IPS-18c (cell line): ENCODE data around the gene AIG1.
"Not testable (repeated sequence)": the region's sequence is repeated elsewhere in the genome, so short reads cannot be mapped to it uniquely, and the experiment has no call there.

Experiments
- H3K4me3 ChIP-seq: 2 replicates; pipeline ENCODE4 v1.7.0; 2013; ENCODE audit warnings: low read depth, mild to moderate bottlenecking, low read length, moderate library complexity; ENCODE audit not compliant: insufficient read depth
- H3K9me3 ChIP-seq: one replicate; pipeline ENCODE4 v1.6.1; 2013; ENCODE audit warnings: mild to moderate bottlenecking, low read length, moderate library complexity; ENCODE audit not compliant: control insufficient read depth, insufficient read depth

The AIG1 gene

DNA sequence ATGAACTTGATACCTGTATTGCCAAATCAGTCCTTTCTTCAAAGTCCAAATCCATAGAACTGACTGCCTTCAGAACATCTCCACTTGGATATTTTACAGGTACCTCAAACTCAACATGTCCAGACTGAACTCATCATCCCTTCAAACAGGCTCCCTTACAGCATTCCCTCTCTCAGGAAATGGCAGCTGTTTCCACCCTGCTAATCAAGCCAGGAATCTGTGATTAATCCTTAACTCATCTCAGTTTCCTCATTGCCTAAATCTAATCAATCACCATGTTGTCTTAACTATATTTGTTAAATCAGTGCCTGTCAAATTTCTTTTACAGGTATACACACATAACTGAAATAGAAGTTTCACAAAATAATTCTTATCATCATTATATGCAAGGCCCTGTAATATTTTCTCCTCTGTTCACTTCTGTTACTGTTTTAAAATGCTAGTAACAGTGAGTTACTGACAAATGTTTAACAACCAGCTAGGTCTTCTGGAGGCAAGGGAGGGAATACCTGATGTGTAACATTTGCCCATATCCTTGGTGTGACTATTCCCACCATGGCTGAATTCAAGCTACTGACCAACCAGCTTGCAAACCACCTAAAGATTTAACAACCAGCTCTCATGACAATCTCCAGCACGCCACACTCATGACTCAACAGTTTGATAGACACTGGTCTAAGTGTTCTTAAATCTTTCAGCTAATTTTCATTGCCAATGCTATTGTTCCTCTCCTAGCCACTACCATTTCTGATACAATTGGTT is 264.9 kb downstream of the AIG1 start:
- no peaks in the 10 kb centered on the region for H3K9me3 ChIP-seq
- H3K4me3 ChIP-seq, result no peak overlapping the region

DNA sequence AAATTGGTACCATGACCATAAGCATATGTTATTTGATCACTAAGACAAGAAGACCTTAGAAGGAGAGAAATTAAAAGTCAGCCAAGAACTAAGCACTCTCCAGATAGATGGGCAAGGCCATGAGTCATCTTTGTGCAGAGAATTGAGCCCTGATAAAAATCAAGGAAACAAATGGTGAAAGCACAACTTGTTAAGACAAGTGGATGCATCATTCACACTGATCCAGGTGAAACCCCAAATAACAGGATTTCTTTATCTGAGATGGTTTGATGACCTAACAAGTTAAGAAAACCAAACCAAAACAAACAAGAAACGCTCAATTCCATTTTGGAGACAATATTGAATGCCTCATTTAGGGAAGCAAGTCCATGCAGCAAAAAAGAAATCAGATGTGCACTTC is 268.2 kb downstream of the AIG1 start:
- Histone ChIP-seq H3K9me3 (no peaks in the 10 kb centered on the region), H3K4me3 (no peak overlapping the region)

DNA sequence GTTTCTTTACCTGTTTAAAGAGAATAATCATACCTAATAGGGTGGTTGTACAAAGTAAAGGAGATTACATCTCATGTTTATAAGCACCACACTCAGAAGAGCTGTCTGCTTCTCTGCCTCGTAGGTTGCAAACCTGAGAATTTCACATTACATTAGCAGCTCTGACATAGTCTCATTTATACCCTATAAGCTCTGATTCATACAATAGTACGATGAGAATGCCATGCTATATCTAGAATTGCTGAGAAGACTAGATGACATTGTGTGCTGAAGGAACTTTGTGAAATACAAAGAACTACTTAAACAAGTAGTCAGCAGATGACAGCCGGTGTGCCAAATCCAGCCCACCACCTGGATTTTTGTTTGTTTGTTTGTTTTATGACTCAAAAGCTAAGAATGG is 268.6 kb downstream of the AIG1 start:
- H3K4me3 ChIP-seq, result no peak overlapping the region
- no peaks in the 10 kb centered on the region for H3K9me3 ChIP-seq

DNA sequence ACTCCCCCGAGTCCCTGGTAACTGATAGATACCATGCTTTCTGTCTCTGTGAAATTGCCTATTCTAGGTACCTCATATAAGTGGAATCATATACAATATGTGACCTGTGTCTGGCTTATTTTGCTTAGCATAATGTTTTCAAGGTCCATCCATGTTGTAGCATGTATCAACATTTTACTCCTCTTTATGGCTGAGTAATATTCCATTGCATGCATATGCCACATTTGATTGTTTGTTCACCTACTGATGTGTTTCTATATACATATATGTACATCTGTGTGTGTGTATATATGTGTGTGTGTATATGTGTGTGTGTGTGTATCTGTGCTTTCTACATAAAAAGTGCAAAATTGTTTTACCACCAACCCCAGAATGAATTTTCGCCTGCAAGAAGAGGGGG is 270.7 kb downstream of the AIG1 start:
- no peak overlapping the region for H3K4me3 ChIP-seq
- no peaks in the 10 kb centered on the region for H3K9me3 ChIP-seq

DNA sequence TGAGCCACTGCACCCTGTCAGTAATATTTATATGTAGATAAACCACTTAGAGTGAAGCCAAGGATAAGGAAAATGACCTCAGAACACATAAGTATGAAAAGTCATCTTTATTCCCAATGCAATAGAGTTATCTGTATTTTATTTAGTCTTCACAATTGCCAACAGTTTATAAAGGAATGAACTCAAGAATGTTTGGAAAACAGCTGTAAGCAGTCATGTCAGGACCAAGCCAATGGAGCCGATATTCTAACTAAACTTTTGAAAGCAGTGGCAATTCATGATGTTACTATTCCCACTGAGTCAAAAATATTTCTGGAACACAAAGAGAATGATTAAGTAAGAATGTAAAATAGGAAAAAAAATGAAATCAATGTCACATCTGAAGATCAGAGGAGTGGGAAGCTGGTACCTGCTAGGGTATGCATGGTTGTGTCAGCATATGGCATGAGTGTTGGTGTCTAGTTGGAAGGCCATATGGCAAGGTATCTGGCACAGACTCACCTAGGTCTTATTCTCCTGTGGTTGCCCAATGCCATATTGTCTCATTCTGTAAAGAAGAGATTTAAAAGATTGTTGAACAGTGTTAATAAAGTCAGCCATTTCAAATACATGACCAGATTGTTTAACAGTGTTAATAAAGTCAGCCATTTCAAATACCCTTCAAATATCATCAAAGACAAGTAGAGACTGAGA is 271.6 kb downstream of the AIG1 start:
- no peaks in the 10 kb centered on the region for H3K9me3 ChIP-seq
- no peak overlapping the region for H3K4me3 ChIP-seq

DNA sequence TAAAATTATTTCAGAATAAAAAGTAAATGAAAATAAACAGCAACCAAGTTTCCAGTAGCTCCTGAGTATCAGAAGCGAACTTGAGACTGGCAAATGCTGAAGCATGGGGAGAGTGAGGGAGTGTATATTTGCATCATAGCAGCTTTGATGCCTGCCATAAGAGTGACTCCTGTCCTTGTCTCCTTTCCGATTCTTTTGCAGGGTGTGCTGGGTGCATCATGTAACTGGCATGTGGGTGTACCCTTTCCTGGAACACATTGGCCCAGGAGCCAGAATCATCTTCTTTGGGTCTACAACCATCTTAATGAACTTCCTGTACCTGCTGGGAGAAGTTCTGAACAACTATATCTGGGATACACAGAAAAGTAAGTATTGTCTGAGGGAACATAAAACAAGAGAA is 272.4 kb downstream of the AIG1 start:
- H3K9me3 ChIP-seq, result no peaks in the 10 kb centered on the region
- H3K4me3 ChIP-seq, result no peak overlapping the region

DNA sequence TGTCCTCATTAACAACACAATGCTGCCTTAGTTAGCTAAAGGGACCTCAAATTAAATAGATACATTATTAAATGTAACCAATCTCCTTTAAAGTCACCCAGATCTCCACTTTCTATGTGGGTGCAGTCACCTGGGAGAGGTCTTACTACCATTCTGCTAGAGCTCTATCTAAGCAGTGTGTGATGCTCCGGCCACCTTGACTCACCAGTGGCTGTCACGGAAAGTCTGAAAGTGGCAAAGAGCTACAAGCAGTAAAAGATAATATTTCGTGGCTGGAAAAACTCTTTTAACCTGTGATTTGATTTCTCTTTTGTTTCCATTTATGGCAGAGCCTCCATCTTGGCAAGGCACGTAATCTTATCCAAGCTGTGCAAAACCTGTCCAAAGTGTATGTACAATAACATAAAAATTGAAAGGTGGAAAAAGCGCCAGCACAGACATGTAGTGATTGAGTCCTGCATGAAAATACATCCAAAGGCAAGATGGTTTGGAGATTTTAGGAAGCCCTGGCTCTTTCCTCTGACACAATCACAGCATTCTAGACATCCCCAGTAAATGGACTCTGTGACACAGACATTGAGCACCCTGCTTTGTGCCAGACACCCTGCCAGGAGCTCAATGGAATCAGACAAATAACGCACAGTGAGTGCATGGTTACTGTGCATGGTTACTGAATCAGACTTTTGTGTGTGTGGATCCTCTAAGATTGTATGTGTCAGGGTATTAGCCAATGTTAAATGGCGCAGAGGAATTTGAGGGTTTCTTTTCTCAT is 273.2 kb downstream of the AIG1 start:
- no peaks in the 10 kb centered on the region for H3K9me3 ChIP-seq
- H3K4me3 ChIP-seq, result no peak overlapping the region

DNA sequence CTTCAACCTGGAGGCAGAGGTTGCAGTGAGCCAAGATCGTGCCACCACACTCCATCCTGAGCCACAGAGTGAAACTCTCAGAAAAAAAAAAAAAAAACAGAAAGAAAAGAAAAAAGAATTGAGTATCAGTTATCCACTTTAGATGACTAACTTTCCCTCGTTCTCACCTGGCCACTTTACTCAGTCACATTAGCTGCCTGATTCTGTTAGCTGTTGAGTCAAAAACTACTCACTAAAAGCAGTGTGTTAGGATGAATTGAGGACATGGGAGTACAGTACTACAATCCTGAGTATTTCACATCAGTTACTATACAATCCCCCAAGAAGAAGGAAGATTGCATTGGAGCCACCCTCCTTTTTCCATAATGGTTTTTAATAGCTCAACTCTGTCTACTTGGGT is 275.2 kb downstream of the AIG1 start:
- Histone ChIP-seq H3K9me3 (no peaks in the 10 kb centered on the region), H3K4me3 (no peak overlapping the region)

DNA sequence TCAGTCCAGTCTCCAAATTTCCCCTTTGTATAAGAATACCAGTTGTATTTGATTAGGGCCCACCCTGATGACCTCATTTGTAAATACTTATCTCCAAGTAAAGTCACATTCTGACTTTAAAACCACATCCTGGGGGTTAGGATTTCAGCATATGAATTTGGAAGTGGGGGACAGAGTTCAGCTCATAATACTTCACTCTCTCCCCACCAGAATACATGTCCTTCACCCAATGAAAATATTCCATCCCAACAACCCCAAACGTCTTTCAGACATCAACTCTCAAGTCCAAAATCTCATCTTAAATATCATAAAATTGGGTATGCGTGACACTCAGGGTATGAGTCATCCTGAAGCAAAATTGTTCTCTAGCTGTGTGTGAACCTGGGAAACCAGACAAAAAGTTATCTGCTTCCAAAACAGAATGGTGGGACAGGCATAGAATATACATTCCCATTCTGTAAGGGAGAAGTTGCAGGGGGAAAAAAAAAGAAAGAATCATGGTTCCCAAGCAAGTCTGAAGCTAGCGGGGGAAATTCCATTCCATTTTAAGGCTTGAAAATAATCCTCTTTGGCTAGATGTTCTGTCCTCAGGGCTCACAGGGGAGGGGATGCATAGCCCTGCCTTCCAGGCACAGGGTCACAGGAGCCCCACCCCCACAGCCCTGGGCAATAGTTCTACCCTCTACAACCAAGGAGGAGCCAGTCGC is 275.9 kb downstream of the AIG1 start:
- H3K9me3 ChIP-seq, result no peaks in the 10 kb centered on the region
- H3K4me3 ChIP-seq, result no peak overlapping the region

DNA sequence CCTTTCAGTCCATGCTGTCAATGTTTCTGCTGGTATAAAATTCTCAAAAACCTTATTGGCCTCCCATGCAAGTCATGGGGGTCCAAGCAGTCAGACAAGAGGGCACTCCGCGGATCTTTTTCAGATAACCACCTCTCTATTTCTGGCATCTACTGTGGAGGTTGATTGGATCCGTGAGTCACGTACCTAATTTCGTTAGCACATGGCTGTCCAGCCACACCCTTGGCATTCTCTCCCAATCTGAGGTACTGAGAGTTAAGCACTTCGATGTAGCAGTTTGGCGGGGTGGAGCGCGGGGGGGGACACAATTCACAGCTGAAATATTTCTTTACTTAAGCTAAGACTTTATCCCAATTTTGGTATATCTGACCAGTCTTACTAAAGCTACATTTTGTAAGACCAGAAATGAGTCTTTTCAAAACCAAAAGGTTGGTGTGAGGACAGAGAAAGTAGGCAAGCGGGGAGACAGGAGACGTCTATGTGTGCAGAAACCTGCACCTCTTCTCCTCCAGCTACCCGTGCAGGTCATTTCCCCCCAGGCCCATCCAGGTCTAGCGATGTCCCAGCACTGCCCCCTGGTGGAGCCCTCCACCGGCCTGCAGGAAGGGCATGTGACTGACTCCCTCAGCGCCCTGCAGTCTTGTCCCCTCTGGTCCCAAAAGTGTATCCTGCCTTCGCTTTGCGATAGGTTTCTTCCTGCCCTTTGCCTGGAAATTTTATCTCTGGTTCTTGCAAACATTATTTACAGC is 276.7 kb downstream of the AIG1 start:
- no peak overlapping the region for H3K4me3 ChIP-seq

DNA sequence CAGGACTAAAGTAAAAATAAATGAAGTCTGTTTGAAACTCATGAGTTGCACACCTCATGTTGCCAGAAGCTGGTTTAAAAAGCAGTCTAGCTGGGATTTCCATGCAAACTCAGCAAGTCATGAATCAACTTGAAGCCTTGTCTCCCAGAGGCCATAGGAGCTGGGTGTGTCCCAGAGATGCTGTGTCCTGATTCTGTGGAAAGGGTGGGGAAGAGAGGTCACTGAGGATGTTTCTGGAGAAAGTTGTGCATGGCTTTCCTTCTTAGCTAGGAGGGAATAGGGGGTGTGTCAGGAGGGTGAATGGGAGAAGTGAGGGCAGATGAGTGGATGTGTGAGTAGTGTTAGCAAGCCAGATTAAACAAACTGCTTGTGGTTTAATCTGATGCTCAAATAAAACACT is 278.5 kb downstream of the AIG1 start:
- no peak overlapping the region for H3K4me3 ChIP-seq
- H3K9me3 ChIP-seq, result no peaks in the 10 kb centered on the region

More for the DNA sequence above, 276.7 kb downstream of the AIG1 start:
- H3K9me3 ChIP-seq, result no peaks in the 10 kb centered on the region

DNA sequence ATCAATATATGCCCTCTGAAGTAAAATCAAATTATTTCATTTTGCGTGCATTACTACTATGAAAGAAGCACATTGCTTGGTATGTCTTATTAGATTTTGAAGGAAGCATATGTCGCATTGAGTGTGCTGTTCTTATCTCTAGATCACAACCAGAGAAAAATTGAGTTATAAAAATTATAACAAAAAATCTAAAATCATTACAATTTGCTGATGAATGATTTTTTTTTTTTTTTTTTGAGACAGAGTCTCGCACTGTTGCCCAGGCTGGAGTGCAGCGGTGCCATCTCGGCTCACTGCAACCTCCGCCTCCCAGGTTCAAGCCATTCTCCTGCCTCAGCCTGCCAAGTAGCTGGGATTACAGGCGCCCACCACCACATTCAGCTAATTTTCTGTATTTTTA is 284.8 kb downstream of the AIG1 start:
- not testable (repeated sequence) for H3K9me3 ChIP-seq

DNA sequence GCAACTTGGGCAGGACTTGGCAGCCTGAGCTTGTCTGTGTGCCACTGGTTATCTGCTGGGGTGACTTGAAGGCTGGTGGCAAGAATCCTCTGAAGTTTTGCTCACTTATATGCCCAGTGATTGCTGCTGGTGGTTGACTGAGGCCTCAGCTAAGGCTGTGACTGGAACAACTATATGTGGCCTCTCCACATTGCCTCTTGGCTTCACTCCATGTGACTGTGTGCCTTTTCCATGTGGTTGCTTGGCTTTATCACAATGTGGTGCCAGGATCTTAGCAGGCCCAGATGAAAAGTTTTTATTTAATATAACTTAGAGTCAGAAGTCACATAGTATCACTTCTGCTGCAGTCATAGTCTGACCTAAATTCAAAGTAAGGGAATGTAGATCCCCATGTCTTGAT is 285.3 kb downstream of the AIG1 start:
- H3K4me3 ChIP-seq, result no peak overlapping the region
- no peaks in the 10 kb centered on the region for H3K9me3 ChIP-seq

More for the DNA sequence above, 284.8 kb downstream of the AIG1 start:
- H3K4me3 ChIP-seq, result not testable (repeated sequence)

DNA sequence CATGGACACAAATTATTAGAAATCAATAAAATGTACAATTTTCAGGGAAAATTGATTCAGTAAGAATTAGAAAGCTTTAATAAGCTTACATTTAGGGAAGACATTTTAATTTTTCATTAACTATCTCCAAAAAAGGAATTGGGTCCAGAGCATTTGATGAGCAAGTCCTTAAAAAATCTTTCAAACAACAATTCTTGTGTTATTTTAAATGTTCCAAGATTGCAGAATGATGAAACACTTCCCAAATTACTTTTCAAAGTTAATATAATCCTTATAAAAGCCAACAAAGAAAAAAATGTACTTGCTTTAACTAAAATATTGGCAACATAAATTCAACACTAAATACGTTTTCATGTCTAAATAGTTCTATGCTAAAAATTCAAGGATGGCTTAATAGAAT is 287.8 kb downstream of the AIG1 start:
- Histone ChIP-seq H3K9me3 (no peaks in the 10 kb centered on the region), H3K4me3 (no peak overlapping the region)

DNA sequence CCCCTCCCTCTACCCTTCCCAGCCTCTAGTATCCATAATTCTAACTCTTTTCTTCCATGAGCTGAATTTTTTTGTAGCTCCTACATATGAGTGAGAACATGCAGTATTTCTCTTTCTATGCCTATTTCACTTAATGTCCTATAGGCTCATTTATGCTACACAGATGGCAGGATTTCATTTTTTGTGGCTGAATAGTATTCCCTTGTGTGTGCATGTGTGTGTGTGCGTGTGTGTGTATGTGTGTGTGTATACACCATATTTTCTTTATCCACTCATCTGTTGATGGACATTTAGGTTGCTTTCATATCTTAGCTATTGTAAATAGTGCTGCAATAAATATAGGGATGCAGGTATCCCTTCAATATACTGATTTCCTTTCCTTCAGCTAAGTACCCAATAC is 288.8 kb downstream of the AIG1 start:
- Histone ChIP-seq H3K9me3 (no peaks in the 10 kb centered on the region), H3K4me3 (no peak overlapping the region)

DNA sequence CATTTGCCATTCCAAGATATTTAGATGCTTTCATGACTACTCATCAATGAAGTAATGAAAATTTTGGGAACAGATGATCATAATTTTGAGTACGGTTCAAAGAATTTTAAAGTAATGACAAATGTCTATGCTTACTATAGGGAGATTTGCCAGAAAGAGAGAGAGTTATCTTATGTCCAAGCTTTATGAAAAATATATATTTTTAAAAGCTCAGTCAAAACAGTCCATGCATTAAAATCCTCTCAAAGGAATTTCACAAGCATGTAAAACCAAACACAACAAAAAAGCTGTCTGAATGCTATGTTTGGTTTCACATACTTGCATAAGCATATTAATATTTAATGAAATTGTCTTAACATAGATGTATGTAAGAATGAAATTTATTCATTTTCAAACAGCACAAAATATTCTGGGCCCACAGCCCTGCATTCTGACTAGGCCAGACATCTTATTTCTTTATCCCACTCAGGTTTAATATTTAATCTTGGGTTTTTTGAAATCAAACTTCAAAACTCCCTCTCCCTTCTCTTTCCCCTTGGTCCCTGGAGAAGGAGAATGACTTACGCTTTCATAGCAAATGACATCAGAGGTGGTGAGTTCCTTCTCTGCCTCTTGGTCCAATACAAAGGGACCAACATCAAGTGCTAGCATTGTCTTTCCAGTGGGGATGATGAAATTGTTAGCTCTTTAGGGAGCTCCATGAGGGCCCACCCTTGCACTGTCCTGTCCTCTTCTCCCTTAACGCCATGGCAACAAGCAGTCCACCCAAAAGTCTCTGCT is 295.6 kb downstream of the AIG1 start:
- H3K4me3 ChIP-seq, result no peak overlapping the region

More for the DNA sequence above, 295.6 kb downstream of the AIG1 start:
- H3K9me3 ChIP-seq, result no peaks in the 10 kb centered on the region
